Stimulated activated CD4-positive, alpha-beta T cell treated with anti-CD3 and anti-CD28 coated beads, Interleukin-15, amount 100 ng/mL, for 1 hour (primary cell): ENCODE results near the gene NUP54.
A peak's percentile ranks its signal among the peaks of the same experiment; 100 is the strongest.

Source experiments
- DNase-seq, 2 donors: peaks; one replicate each; pipeline ENCODE4 v3.0.0-alpha.2; 2020; ENCODE audit warnings: low read depth in 1 of 2, low spot score in 1 of 2

NUP54 gene

GRCh38 chr4:76147454-76148141 is 599 bp downstream of the NUP54 start:
- peak in 1 of 2 donors; percentile 6 for DNase-seq

GRCh38 chr4:76144546-76144945 is 3.7 kb downstream of the NUP54 start:
- DNase-seq, result no peak

- no peak for DNase-seq
These were observed 7.0 kb downstream of the NUP54 start for GRCh38 chr4:76141241-76141640.

- DNase-seq, result no peak
These were observed 20.4 kb downstream of the NUP54 start for GRCh38 chr4:76127754-76128153.

- no peak for DNase-seq
These were observed 22.4 kb downstream of the NUP54 start for GRCh38 chr4:76125816-76126215.

- no peak for DNase-seq
These were observed 28.0 kb downstream of the NUP54 start for GRCh38 chr4:76120199-76120598.

GRCh38 chr4:76117536-76117935 is 30.7 kb downstream of the NUP54 start:
- DNase-seq, result no peak

- no peak for DNase-seq
These were observed 31.4 kb downstream of the NUP54 start for GRCh38 chr4:76116821-76117220.

GRCh38 chr4:76108467-76109181 is 39.6 kb downstream of the NUP54 start:
- DNase-seq, result no peak

- DNase-seq, result no peak
These were observed 41.8 kb downstream of the NUP54 start for GRCh38 chr4:76106442-76106841.

GRCh38 chr4:76105652-76106051 is 42.5 kb downstream of the NUP54 start:
- DNase-seq, result no peak

- DNase-seq, result no peak
These were observed 52.1 kb downstream of the NUP54 start for GRCh38 chr4:76096076-76096475.

- DNase-seq, result no peak
These were observed 52.6 kb downstream of the NUP54 start for GRCh38 chr4:76095568-76095967.

- DNase-seq, result no peak
These were observed 57.1 kb downstream of the NUP54 start for GRCh38 chr4:76091052-76091451.

- DNase-seq, result no peak
These were observed 57.9 kb downstream of the NUP54 start for GRCh38 chr4:76090241-76090691.

GRCh38 chr4:76088719-76089118 is 59.5 kb downstream of the NUP54 start:
- no peak for DNase-seq

GRCh38 chr4:76087007-76087769 is 61.0 kb downstream of the NUP54 start:
- no peak for DNase-seq

GRCh38 chr4:76084542-76084941 is 63.7 kb downstream of the NUP54 start:
- DNase-seq, result no peak

GRCh38 chr4:76083386-76083988 is 64.7 kb downstream of the NUP54 start:
- no peak for DNase-seq

GRCh38 chr4:76078033-76078613 is 70.1 kb downstream of the NUP54 start:
- no peak for DNase-seq

GRCh38 chr4:76074993-76075600 is 73.1 kb downstream of the NUP54 start:
- no peak for DNase-seq
